PC-3 (cell line): ENCODE results near the gene MYORG. TPM values are rescaled to one million over a fixed set of nuclear protein-coding genes. Genes with fewer than 3 reads are reported as not detected.
"Not testable (repeated sequence)": the region's sequence is repeated elsewhere in the genome, so short reads cannot be mapped to it uniquely, and the experiment has no call there.

Source experiments
- ATAC-seq: fragments of 200-7000 bp; cut with Tn5 transposase; 2 replicates; pipeline ENCODE4 v1.9.1; 2020; ENCODE audit warnings: mild to moderate bottlenecking, moderate library complexity
- BruUV-seq: library from RNA; stranded (reverse); fragments of 400-500 nt; replicated peaks from 2 replicates; lab custom pipeline; 2021; lab: Mats Ljungman, UMichigan
- CTCF ChIA-PET: fragments of 300-600 bp; sonication (Branson Sonifier 250); formaldehyde crosslinking; loops from one replicate; lab custom pipeline; 2022; ENCODE audit warnings: antibody characterized with exemption; lab: Charles Lee
- POLR2A ChIA-PET: fragments of 300-600 bp; sonication (Branson Sonifier 250); formaldehyde crosslinking; loops from one replicate; lab custom pipeline; 2022; ENCODE audit warnings: antibody characterized with exemption; ENCODE audit not compliant: unreplicated experiment; lab: Charles Lee
- DNase-seq: peaks from one replicate; pipeline ENCODE4 v3.0.0-alpha.2; 2015
- H2AFZ ChIP-seq: fragments of 300-600 bp; sonication (generic); 2 replicates; pipeline ENCODE4 v1.6.0; 2016; ENCODE audit warnings: antibody characterized with exemption, low read length
- H3F3A ChIP-seq: fragments of 300-600 bp; sonication (generic); one replicate; pipeline ENCODE4 v1.6.0; 2017; ENCODE audit warnings: antibody characterized with exemption, low read length, control low read depth, mild to moderate bottlenecking; ENCODE audit not compliant: unreplicated experiment
- H3K27ac ChIP-seq: fragments of 300-600 bp; sonication (generic); 2 replicates; pipeline ENCODE4 v1.5.1; 2016; ENCODE audit warnings: mild to moderate bottlenecking, low read length
- H3K27me3 ChIP-seq: fragments of 300-600 bp; sonication (generic); 2 replicates; pipeline ENCODE4 v1.6.1; 2016; ENCODE audit warnings: low read length, mixed read lengths
- H3K36me3 ChIP-seq: fragments of 300-600 bp; sonication (generic); 2 replicates; pipeline ENCODE4 v1.6.1; 2016; ENCODE audit warnings: low read depth, mixed run types, low read length, mixed read lengths
- H3K4me1 ChIP-seq: fragments of 300-600 bp; sonication (generic); 2 replicates; pipeline ENCODE4 v1.5.1; 2016; ENCODE audit warnings: low read length; ENCODE audit not compliant: insufficient read depth
- H3K4me2 ChIP-seq: fragments of 300-600 bp; sonication (generic); 2 replicates; pipeline ENCODE4 v1.6.0; 2016; ENCODE audit warnings: low read length
- H3K4me3 ChIP-seq: fragments of 300-600 bp; sonication (generic); 2 replicates; pipeline ENCODE4 v1.5.1; 2016; ENCODE audit warnings: mild to moderate bottlenecking, low read length, mixed read lengths
- H3K79me2 ChIP-seq: fragments of 300-600 bp; sonication (generic); 2 replicates; pipeline ENCODE4 v1.6.1; 2017; ENCODE audit warnings: low read length, mixed read lengths
- H3K9ac ChIP-seq: fragments of 300-600 bp; sonication (generic); 2 replicates; pipeline ENCODE4 v1.6.0; 2016; ENCODE audit warnings: mild to moderate bottlenecking, low read length
- H3K9me2 ChIP-seq: fragments of 300-600 bp; sonication (generic); replicated peaks from 2 replicates; pipeline ENCODE4 v1.6.1; 2016; ENCODE audit warnings: mixed run types, low read length, mixed read lengths
- H3K9me3 ChIP-seq: fragments of 300-600 bp; sonication (generic); 2 replicates; pipeline ENCODE4 v1.6.1; 2016; ENCODE audit warnings: low read length, mixed read lengths
- H4K20me1 ChIP-seq: fragments of 300-600 bp; sonication (generic); 2 replicates; pipeline ENCODE4 v1.6.1; 2016; ENCODE audit warnings: low read length, mixed read lengths
- CTCF ChIP-seq: fragments of 300-600 bp; sonication (generic); conservative IDR thresholded peaks from 2 replicates; pipeline ENCODE4 v1.5.1; 2017; ENCODE audit warnings: antibody characterized with exemption, low read depth, mild to moderate bottlenecking, low read length
- EZH2 ChIP-seq: fragments of 300-600 bp; sonication (generic); IDR thresholded peaks from one replicate; pipeline ENCODE4 v1.6.1; 2017; ENCODE audit warnings: antibody characterized with exemption, mild to moderate bottlenecking, low read length; ENCODE audit not compliant: unreplicated experiment
- EZH2phosphoT487 ChIP-seq: fragments of 300-600 bp; sonication (generic); IDR thresholded peaks from 2 replicates; pipeline ENCODE4 v1.6.1; 2018; ENCODE audit warnings: mild to moderate bottlenecking, antibody characterized with exemption, low read length, borderline replicate concordance
- intact Hi-C: fragments of 100-400 bp; cut with micrococcal nuclease; formaldehyde crosslinking; loops from 2 replicates; pipeline ENCODE4 v1.9.0; 2023
- total RNA-seq: library from RNA; depleted of rRNA; stranded (reverse); fragments of >200 nt; gene quantifications from 2 replicates; pipeline ENCODE4 v1.2.3, GENCODE V29; 2014

The MYORG gene
- total RNA-seq, 1 experiment from 2014 or later, result 3.4 TPM

DNA sequence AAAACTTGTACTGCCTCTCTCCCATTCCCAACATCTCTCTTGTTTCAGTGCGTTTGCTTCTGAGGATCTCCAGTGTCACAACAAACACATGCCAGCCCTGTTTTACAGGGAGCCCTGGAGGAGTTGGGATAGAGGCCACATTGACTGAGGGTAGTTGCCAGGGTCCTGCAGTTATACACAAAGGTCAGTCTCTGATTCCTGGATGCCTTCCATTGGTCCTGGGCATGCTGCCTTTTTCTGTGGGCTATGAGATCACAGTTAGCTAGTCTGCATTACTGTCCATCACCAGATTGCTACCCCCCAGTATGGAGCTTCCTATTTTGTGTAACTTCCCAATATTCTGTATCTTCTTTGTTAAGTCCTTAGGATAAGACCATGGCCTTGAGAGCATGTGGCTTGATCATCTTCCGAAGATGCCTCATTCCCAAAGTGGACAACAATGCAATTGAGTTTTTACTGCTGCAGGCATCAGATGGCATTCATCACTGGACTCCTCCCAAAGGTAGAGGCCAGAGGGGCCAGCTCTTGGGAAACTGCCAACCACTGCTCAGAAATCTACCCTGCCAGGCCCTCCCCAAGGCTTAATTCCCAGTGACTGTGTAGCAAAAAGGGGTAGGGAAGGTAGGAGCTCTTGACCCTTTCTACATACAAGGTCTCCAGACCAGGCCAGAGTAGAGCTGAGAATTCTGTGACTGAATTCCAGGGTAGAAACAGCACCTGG, 37.9 kb downstream of the MYORG start:
- no peaks in the 10 kb centered on the region for H4K20me1 ChIP-seq
- H3K9me3 ChIP-seq, result no peaks in the 10 kb centered on the region
- ChIA-PET CTCF (no interaction called here), POLR2A (no interaction called here)
- intact Hi-C loops, result no loop called here
- DNase-seq (no peak), ATAC-seq (no peak)
- H2AFZ ChIP-seq, result no peak overlapping the region
- no peaks in the 10 kb centered on the region for H3K9me2 ChIP-seq
- no peak for TF ChIP-seq CTCF
- TF ChIP-seq EZH2, result no peak
- no peak for TF ChIP-seq EZH2phosphoT487
- H3K79me2 ChIP-seq, result no peaks in the 10 kb centered on the region
- no peaks in the 10 kb centered on the region; the same call in 1 of the 2 replicates for H3K36me3 ChIP-seq
- H3K4me1 ChIP-seq, result no peaks in the 10 kb centered on the region
- H3K9ac ChIP-seq, result no peak overlapping the region
- no peak overlapping the region for H3K4me3 ChIP-seq
- H3K4me2 ChIP-seq, result no peak overlapping the region
- no peak overlapping the region for H3K27ac ChIP-seq
- no TSS peak for BruUV-seq
- no peaks in the 10 kb centered on the region for H3F3A ChIP-seq
- H3K27me3 ChIP-seq, result no peaks in the 10 kb centered on the region

DNA sequence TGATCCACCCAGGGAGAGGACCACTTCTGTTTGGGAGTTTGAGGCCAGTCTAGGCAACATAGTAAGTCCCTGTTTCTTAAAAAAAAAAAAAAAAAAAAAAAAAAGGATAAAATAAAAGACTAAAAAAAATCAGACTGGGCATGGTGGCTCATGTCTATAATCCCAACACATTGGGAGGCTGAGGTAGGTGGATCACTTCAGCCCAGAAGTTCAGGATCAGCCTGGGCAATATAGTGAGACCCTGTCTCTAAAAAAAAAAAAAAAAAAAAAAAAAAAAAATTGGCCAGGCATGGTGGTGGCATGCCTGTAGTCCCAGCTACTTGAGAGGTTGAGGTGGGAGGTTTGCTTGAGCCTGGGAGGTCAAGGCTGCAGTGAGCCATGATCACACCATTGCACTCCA, 38.6 kb downstream of the MYORG start:
- H3K4me1 ChIP-seq, H3K79me2 ChIP-seq, H3K36me3 ChIP-seq, intact Hi-C loops, POLR2A ChIA-PET, H3F3A ChIP-seq, H3K9me3 ChIP-seq, H3K4me2 ChIP-seq, DNase-seq, H3K9ac ChIP-seq, H3K9me2 ChIP-seq, H3K27me3 ChIP-seq, H4K20me1 ChIP-seq, BruUV-seq, H3K4me3 ChIP-seq, H2AFZ ChIP-seq, H3K27ac ChIP-seq, ATAC-seq: not testable (repeated sequence)
- CTCF ChIA-PET, result interaction anchor here (0.5 to 0.9 kb wide), 2 partner anchors 37 to 83 kb away, joined by 3 to 5 read pairs; no protein-coding TSS in a partner anchor

DNA sequence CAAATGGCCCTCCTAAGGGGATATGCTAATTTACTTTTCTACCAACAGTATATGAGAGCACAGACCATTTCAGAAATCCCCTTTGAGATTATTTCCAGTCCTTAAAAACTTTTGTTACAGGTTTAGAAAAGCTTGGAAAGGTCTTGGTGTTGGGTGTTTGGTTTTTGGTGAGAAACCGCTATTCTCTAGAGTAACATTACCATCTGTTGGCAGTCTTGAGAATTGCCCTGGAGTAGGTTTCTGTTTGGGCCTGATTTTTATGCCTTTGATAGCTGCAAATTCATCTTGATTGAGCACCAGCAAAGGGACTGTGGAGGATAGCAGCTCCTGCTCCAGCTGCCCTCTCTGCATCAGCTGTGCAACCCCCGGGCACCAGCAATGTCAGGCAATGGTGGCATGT, 39.3 kb downstream of the MYORG start:
- Histone ChIP-seq H2AFZ (no peak overlapping the region), H3K4me3 (no peak overlapping the region), H3K27me3 (no peaks in the 10 kb centered on the region), H4K20me1 (no peaks in the 10 kb centered on the region), H3K9me3 (no peaks in the 10 kb centered on the region), H3K4me2 (no peak overlapping the region), H3K4me1 (peaks cover 4% of the 10 kb centered on the region; the same call in 1 of the 2 replicates), H3K9ac (no peak overlapping the region), H3K27ac (no peak overlapping the region), H3K79me2 (peaks cover 8% of the 10 kb centered on the region; the same call in 1 of the 2 replicates), H3K9me2 (no peaks in the 10 kb centered on the region), H3F3A (no peaks in the 10 kb centered on the region), H3K36me3 (no peaks in the 10 kb centered on the region; the same call in 1 of the 2 replicates)
- ChIA-PET POLR2A (no interaction called here), CTCF (interaction anchor here (0.5 to 0.9 kb wide), 2 partner anchors 38 to 82 kb away, joined by 3 to 5 read pairs; no protein-coding TSS in a partner anchor)
- intact Hi-C loops, result no loop called here
- TF ChIP-seq EZH2phosphoT487 (no peak), CTCF (peak; percentile 44), EZH2 (no peak)
- ATAC-seq (no peak), DNase-seq (peak; percentile 5)
- BruUV-seq, result no TSS peak
